Daoy (cell line): Measurements from ENCODE around the gene EEFSEC. TPM values are rescaled to one million over a fixed set of nuclear protein-coding genes. Genes with fewer than 3 reads are reported as not detected.

ENCODE experiments used
- DNase-seq: peaks from one replicate; pipeline ENCODE4 v3.0.0-alpha.2; 2015; ENCODE audit warnings: low read depth
- total RNA-seq: library from RNA; depleted of rRNA; stranded (reverse); fragments of >200 nt; shearing (Covaris generic); gene quantifications from 2 replicates; pipeline ENCODE4 v1.2.3, GENCODE V29; 2014

Gene EEFSEC
- total RNA-seq, 1 experiment from 2014 or later = 4.4 TPM

DNA sequence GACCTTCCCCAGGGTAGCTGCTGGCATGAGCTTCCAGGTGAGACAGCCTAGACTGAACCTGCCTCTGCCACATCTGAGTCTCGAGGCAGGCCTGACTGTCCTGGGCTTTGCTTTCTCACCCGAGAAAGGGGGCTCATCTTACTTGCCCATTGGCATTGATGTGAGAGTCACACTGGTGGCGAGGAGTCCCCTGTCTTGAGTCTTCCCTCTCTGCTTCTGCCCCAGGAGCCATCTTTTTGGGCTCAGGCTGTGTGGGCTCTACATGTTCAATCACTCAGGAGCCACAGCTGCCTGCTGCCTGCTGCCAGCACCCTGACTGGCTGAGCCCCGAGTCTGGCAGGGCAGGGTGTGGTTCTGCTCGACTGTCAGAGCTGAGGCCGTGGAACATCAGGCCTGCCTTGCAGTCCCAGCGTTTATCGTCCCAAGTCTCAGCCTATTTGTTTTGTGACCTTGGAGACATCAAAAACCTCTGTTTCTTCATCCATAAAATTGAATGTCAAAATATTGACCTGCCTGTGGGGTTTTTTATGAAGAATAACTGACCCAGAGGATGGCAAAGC is 180.9 kb downstream of the EEFSEC start:
- DNase-seq = no peak

DNA sequence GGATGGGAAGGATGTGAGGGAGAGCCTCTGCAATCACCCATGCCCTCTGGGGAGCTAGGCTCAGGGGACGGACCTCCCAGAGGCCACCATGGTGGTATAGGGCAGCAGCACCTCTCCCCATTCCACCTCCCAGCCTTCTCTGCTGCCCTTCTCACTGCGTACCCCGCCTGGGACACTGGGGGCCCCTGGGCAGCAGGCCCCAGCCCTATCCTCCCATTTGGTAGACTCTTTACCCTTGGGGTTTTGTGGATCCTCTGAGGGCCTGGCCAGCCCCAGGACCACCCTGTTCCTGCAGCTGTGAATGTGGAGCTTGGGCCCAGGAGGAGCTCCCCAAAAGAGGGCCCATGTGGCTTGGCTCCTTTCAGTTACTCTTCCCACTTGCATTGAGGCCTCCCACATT is 181.5 kb downstream of the EEFSEC start:
- DNase-seq = no peak

DNA sequence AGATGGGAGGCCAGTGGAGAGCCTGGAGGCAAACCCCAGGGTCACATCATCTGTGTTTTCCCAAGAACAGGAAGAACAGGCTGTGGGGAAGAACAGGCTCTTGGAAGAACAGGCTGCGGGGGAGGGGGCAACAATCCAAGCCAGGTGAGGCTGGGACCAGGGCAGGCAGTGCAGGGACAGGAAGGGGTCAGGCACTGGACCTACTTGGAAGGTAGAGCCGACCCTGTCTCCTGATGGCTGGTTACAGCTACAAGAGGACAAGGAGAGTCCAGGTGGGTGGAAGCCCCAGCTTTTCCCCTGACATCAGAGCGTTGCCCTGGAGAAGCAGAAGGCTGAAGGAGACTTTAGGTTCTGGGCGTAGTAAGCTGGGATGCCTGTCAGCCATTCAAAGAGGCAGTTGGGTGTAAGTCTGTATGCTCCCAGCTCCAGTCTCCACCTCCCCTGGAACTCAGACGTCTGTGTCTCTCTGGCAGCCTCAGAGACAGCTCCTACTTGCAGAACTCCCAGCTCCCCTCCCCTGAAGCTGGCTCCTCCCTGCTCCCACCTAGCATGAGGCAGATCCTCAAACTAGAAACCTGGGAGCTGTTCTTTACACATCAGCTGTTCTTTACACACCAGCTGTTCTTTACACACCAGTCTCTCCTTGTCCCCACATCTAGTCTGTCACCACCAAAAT is 182.5 kb downstream of the EEFSEC start:
- DNase-seq = no peak

DNA sequence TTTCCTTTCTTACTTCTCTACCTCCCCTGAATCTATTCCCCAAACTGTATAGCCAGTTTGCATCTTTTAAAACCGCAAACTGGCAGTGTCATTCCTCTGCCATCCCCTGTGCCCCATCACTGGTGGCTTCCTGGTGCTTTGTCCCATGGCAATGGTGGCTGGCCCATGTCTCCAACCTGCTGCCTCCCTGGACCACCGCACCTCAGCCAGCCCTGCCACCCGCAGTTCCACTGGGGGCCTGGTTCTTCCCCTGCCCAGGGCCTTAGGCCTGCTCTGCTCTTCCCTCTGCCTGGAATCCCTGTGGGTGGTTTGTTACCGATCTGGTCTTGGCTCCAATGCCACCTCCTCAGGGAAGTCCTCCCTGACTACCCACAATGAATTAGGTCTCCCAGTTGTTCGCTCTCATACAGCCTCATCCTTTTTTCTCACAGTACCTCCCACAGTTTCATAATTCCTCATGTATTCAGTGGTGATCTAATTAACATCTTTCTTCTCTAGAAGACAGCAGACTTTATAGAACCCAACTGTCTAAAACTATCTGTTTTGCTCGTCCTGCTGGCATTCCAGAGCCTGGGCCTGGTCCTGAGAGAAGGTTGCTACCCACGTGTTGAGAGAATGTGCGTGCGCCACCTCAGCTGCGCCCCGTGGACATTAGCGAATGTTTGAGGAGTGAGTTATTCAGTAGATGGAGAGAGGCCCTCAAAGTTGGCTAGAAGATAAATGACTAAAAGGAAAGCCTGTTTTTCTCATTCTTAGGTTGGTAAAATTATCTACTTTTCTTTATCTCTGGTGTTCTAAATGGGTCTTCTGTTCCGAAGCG is 183.3 kb downstream of the EEFSEC start:
- DNase-seq = no peak

DNA sequence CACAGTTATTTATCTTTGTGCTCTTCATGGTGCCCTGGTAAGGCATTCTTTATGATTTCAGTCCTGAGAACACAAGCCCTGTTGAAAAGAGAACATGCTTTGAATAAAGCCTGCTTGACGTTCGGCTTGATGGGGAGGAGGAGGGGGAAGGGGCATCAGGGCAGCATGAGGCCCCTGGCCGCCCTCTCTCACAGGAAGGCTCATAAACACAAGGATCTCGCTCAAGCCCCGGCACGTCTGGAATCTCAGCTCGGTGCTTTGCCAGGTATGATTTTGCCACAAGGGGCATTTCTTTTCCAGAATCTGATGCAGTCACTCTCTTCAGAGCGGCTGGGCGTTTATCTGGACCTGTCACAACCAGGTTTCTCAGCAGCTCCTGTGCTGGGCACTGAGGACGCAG is 184.0 kb downstream of the EEFSEC start:
- no peak for DNase-seq

DNA sequence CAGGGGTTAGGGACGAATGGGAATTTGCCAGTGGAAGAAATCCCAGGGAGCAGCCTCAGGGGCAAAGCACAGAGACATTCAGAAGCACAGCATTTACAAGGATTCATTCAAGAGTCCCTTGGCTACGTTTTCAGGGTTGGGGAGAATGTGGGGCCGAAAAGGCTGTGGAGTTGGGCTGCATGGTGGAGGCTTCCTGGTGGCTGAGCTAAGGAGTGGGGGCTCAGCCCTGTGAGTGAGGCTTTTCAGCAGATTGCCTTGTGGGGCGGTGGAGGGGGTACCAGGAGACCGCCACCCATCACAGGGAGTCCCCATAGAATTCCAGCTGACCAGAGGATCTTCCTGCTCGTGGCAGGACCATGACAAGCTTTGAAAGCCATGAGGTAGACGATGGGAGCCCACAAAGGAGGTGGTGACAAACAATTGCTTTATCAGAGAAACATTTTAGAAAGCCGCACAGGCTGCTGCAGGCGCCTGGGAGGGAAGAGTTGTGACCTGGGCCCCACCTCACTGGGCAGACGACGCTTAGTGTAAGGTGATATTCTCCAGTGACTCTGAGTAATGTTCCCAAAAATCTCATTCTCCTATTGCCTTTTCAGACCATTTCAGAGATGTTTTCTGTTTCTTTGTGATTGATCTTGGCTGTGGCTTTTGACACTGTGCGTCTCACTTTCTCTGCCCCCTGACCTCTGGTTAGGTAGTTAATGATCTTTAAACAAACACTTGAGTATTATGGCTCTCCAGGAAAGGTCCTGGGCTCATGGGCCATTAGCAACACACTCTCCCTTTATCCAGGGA is 185.5 kb downstream of the EEFSEC start:
- DNase-seq = no peak

DNA sequence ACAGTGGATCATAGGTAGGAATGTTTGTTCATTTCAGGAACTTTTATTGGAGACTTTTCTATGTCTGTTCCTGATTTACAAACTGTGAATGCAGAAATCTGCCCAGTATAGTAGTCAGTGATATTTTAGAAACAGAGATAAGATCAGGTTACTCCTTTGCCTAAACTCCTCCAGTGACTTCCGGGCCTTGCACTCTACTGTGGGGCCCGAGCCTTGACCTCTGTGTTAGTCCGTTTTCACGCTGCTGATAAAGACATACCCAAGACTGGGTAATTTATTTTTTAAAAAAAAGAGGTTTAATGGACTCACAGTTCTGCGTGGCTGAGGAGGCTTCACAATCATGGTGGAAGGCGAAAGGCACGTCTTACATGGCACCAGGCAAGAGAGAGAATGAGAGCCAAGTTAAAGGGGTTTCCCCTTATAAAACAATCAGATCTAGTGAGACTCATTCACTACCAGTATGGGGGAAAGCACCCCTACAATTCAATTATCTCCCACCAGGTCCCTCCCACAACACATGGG is 186.3 kb downstream of the EEFSEC start:
- no peak for DNase-seq

DNA sequence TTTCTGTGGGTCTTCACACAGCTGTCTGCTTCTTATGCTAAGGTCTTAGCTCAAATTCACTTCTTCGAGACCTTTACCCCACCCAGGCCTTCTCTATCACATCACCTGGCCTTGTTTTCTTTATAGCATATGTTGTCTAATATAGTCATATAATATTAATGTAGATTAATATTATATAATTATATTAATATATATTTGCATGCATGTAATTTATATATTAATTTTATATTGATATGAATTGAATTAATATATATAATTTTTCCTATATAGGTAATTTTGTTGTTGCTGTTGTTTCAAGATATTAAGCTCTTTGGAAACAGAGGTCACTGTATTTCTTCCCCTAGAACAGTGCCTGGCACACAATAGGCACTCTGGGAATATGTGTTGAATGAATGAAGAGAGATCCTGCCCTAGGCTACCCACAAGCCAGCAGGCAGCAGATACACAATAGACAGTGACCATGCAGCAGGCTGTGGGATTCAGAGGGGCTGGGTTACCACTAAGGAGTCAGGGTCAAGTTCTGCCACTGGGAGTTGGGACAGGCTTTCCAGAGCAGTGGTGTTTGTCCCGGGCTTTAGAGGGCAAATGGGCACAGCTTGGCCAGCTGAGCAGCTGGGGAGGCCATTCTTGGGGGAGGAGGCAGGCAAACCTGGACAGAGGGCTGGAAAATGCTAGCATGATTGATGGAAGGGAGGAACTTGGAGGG is 187.1 kb downstream of the EEFSEC start:
- no peak for DNase-seq

DNA sequence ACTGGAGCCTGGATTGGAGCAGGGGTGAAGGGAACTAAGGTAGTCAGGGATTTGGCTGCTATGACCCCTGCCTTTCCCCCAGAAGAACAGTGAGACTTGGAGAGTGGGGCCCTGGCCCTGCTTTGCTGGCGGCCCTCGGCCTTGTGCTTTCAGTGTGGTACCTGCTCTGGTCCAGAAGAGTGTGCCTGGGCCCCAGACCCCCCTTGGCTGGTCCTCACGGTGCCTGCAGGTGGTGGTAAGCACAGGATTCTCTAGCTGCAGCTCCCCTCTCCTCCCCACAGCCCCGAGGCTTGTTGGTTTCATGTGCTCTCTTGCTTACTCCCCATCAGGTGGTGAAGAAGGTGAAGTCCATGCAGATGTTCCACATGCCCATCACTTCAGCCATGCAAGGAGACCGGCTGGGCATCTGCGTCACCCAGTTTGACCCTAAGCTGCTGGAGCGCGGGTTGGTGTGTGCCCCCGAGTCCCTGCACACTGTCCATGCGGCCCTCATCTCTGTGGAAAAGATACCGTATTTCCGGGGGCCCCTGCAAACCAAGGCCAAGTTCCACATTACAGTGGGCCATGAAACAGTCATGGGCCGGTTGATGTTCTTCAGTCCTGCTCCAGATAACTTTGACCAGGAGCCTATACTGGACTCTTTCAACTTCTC is 187.7 kb downstream of the EEFSEC start:
- no peak for DNase-seq

DNA sequence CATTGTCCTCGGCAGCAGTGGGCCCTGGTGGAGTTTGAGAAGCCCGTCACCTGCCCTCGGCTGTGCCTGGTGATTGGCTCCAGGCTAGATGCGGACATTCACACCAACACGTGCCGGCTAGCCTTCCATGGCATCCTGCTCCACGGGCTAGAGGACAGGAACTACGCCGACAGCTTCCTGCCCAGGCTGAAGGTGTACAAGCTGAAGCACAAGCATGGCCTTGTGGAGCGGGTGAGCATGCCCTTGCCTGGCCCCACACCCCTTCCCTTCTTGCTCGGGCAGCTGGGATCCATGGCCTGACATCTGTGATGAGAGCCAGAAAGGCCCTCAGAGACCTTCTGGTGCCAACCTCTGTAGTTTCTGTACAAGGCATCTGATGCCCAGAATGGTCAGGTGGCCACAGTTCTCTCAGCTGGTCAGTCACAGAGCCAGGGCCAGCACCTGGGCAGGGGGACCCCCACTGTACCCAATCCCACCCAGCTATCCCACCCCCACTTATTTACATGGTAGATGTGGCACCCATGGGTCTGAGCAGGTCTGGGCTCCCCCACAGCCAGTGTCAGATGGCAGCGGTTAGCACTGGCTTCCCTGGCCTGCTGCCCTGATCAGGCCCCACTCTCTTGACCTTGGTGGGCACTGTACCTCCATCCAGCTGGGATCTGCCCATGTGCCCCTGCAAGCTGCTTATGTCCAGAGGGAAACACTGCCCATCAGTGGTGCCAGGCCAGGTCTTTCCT is 188.5 kb downstream of the EEFSEC start:
- DNase-seq = no peak

DNA sequence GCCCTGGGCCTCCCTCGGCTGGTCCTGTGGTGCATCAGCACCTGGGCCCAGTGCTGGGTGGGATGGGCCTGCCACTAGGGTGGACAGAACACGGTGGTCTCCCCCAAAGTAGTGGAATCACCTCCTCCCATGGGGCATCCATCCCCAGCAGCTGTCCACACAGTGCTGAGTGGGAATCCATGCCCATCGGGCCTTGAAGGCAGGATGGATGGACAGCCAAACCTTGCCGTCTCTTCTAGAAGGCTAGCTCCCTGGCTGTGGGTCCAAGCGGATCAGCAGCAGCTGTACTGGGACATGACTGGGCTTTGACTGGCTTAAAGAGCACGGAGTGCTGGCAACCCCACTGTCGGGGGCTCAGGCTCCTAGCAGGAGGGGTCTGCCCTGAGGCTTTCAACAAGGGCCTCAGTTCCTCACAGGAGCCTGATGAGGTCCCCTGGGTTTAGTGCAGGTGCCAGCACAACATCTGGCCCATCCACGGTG is 189.5 kb downstream of the EEFSEC start:
- DNase-seq = no peak

DNA sequence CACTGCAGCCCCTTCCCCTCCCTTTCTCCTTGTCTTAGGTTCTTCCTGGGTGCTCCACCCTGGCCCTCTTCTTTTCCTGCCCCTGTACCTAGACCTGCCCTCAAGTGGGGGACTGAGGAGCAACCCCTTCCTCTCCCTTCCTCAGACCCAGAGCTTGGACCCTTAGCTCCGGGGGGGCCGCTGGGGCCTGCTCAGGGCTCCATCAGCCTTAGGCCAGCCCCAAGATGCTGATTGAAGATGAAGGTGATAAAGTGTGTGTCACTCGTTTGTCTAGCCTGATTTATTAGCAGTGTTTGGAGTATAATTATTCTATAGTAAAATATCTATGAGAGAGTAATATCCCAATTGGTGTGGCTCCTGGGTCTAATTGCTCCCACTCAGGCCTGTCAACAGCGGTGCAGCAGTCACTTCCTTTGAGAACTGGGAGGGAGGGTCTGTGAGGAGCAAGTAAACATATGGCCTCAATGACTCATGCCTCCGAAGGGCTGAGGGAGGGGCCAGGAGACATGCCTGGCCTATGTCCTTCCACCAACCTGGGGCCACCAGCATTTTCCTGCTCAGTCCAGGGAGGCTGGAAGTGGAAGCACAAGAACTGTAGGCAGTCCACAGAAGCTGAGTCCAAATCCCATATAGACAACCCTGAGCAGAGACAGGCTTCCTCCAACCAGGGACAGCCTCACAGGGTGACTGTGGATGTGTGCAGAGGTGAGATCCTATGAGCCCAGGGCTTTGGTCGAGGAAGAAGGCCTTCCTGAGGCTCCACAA is 190.2 kb downstream of the EEFSEC start:
- DNase-seq = peak; percentile 85

DNA sequence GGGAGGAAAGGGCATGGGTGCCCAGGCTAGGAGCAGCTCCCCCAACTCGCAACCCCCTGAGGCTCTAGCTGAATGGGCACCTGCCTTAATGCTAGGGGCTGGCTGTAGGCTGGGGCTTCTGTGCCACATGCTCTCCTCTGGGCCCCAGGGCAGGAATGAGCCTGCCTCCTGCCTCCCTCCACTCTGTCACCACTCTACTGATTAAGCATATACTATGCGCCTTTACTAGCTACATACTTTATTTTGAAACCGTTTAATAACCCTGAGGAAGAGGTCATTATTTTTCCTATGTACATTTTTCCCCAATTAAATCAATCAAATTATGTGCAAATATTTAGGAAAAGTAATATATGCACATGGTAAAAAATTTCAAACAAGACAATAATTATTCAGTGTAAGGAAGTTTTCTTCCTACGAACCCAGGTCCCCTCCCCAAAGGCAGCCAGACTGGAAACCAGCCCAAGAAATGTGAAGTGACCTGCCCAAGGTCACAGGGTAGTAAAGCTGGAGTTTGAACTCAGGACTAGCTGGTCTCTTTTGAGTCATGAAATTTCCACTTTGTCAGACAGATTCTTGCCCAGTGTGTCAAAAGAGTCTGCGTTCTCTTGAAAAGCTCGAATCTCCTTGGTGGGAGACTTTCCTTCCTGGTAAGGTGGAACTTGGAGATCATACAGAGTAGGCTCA is 190.9 kb downstream of the EEFSEC start:
- no peak for DNase-seq

DNA sequence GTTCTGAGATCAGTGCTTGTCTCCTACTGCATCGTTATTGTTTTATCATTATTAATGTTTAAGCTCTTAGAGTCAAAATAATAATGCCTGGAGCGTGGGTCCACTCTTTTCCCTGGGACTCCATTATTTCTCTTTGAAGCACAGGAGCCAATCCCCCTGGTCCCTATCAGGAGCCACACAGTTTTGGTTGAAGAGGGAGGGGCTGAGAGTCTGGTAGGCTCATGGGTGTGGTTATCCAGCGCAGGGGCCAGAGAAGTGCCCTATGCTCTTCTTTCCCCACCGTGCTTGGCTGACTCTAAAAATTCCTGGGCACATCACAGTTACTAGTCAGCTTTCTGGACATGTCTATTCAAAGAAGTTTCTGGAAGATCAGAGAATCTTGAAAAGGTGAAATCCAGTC is 191.9 kb downstream of the EEFSEC start:
- no peak for DNase-seq

DNA sequence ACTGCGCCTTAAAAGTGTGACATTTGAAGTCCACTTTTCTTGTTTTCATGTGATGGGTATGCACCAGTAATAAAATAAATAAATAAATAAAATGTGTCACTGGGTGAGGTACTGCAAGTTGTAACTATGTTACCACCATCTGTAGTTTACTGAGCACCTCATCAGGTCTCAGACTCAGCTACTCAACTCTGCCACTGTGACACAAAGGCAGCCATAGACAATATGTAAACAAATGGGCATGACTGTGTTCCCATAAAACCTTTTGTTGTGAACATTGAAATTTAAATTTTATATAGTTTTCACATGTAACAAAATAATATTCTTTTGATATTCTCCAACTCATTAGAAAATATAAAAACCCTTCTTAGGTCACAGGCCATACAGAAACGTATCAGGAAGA is 193.3 kb downstream of the EEFSEC start:
- no peak for DNase-seq

DNA sequence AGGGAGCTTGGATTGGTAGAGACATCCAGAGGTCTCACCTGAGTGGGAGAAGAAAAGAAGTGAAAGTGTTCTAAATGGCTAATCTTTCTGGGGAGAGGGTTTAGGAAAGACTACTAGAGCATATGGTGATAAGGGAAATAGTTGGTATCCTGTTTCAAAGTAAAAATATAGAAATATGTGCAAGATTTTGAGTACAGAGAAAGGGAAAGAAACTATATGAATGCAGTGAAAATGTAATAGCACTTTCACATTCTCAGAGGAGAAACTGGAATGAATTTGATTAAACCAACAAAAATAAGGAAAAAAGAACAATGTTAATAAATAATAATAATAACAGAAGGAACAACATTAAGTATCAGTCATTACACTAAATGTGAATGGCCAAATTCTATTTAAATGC is 194.0 kb downstream of the EEFSEC start:
- DNase-seq = no peak

DNA sequence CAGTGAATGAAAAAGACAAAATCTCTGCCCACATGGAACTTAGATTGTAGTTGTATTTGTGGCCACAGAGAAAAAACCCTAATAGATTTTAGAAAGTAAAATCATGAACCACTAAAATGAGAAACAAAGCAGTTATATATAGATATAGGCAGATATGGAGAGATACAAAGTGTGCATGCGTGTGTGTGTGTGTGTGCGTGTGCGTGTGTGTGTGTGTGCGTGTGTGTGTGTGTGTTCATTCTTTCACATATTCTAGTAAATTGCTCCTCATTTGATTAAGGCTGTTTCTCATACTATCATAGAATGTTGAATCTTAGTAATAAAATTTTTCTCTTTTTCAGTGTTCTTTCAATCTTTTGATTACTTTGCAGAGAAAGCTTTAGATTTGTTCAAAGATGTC is 194.8 kb downstream of the EEFSEC start:
- DNase-seq = no peak

DNA sequence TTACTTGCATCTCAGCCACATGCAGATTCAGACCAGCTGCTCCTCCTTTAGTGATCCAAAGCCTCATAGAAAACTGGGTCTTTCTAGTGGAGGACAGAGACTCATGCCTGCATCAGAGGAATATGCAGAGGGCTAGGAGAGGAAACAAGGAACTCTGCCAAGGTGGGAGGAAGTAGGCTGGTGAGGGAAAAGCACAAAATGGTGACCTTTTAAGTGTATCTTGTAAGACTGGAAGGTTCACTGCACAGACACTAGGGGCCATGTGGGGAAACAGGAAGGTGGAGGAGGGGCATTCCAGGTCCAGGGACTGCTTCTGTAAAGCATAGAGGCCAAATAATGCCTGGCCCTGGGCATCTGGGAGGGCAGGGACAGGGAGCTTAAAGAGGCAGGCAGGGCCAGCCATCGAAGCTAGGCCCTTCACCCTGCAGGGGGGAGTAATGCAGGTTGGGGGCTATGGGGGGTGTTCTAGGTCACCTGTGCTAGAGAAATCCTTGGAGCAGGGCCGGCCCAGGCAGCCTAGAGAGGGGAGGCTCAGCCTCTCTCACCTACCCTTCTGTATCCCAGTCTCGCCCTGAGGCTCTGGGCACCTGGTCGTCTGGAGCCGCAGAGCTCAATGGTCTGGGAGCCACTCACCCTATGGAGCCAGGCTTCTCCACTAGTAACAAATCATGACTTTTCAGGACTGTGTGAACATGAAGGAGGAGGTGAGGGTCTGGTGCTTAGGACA is 195.7 kb downstream of the EEFSEC start:
- no peak for DNase-seq
